Stimulated activated naive CD4-positive, alpha-beta T cell treated with Interleukin-2 at 50 U/mL for 16 hours (primary cell): ENCODE measurements around the gene EPHB1.

Source experiments
- DNase-seq: peaks from one replicate; lab custom pipeline; 2025; lab: John Stamatoyannopoulos, UW

EPHB1 gene

GRCh38 chr3:135249186-135249585, 454.1 kb downstream of the EPHB1 start:
- DNase-seq, result no peak

GRCh38 chr3:135258916-135259315, 463.9 kb downstream of the EPHB1 start:
- no peak for DNase-seq

GRCh38 chr3:135260025-135260424, 465.0 kb downstream of the EPHB1 start:
- DNase-seq, result no peak

GRCh38 chr3:135261214-135261775, 466.2 kb downstream of the EPHB1 start:
- no peak for DNase-seq

- no peak for DNase-seq
These were observed 466.9 kb downstream of the EPHB1 start for GRCh38 chr3:135261916-135262315.

- DNase-seq, result no peak
These were observed 467.4 kb downstream of the EPHB1 start for GRCh38 chr3:135262441-135262840.

- DNase-seq, result no peak
These were observed 468.3 kb downstream of the EPHB1 start for GRCh38 chr3:135263331-135263730.

- no peak for DNase-seq
These were observed 472.4 kb downstream of the EPHB1 start for GRCh38 chr3:135267487-135267886.

- no peak for DNase-seq
These were observed 474.0 kb downstream of the EPHB1 start for GRCh38 chr3:135268941-135269532.

GRCh38 chr3:135271177-135272025, 476.3 kb downstream of the EPHB1 start:
- no peak for DNase-seq

GRCh38 chr3:135272026-135272669, 477.1 kb downstream of the EPHB1 start:
- no peak for DNase-seq

GRCh38 chr3:135292162-135292561, 497.1 kb downstream of the EPHB1 start:
- no peak for DNase-seq

- no peak for DNase-seq
These were observed 506.6 kb downstream of the EPHB1 start for GRCh38 chr3:135301670-135302069.

- no peak for DNase-seq
These were observed 509.3 kb downstream of the EPHB1 start for GRCh38 chr3:135304378-135304777.
